MCF 10A (cell line): Measurements from ENCODE around the gene TOP3A. TPM values are rescaled to one million over a fixed set of nuclear protein-coding genes. Genes with fewer than 3 reads are reported as not detected.

Source experiments
- BruUV-seq: library from RNA; stranded (reverse); fragments of 400-500 nt; replicated peaks from 2 replicates; lab custom pipeline; 2021; lab: Mats Ljungman, UMichigan
- CTCF ChIA-PET: fragments of 300-600 bp; sonication (Branson Sonifier 250); formaldehyde crosslinking; extraction: SDS; loops from one replicate; lab custom pipeline; 2021; ENCODE audit warnings: antibody characterized with exemption, inconsistent platforms; lab: Yijun Ruan, JAX
- POLR2A ChIA-PET: fragments of 300-600, 350-650 bp; sonication (Branson Sonifier 250); formaldehyde crosslinking; extraction: SDS; loops from one replicate; lab custom pipeline; 2020; ENCODE audit warnings: antibody characterized with exemption, inconsistent platforms; lab: Yijun Ruan, JAX
- DNase-seq: peaks from one replicate; pipeline ENCODE4 v3.0.0-alpha.2; 2018; ENCODE audit not compliant: unreplicated experiment
- H3K27ac Mint-ChIP-seq: one replicate; pipeline ENCODE4 v1.8.0; 2022; ENCODE audit warnings: mild to moderate bottlenecking, low read depth, mixed read lengths; ENCODE audit not compliant: unreplicated experiment
- H3K27me3 Mint-ChIP-seq: one replicate; pipeline ENCODE4 v1.8.0; 2022; ENCODE audit warnings: mixed read lengths; ENCODE audit not compliant: insufficient read depth, unreplicated experiment
- H3K36me3 Mint-ChIP-seq: one replicate; pipeline ENCODE4 v1.8.0; 2022; ENCODE audit warnings: mild to moderate bottlenecking, moderate library complexity, mixed read lengths; ENCODE audit not compliant: insufficient read depth, unreplicated experiment
- H3K4me1 Mint-ChIP-seq: one replicate; pipeline ENCODE4 v1.8.0; 2022; ENCODE audit warnings: mixed read lengths; ENCODE audit not compliant: insufficient read depth, unreplicated experiment
- H3K4me3 Mint-ChIP-seq: one replicate; pipeline ENCODE4 v1.8.0; 2022; ENCODE audit warnings: mild to moderate bottlenecking, moderate library complexity, mixed read lengths; ENCODE audit not compliant: unreplicated experiment
- H3K9me3 Mint-ChIP-seq: one replicate; pipeline ENCODE4 v1.8.0; 2022; ENCODE audit warnings: mixed read lengths; ENCODE audit not compliant: unreplicated experiment
- CTCF ChIP-seq: fragments of 200-600 bp; IDR thresholded peaks from one replicate; pipeline ENCODE4 v1.8.0; 2022; ENCODE audit warnings: antibody characterized with exemption, mild to moderate bottlenecking; ENCODE audit not compliant: unreplicated experiment
- intact Hi-C: fragments of 100-400 bp; cut with micrococcal nuclease; formaldehyde crosslinking; loops from 2 replicates; pipeline ENCODE4 v1.14.1; 2022
- total RNA-seq: library from RNA; stranded (reverse); gene quantifications from 2 replicates; pipeline ENCODE4 v1.2.3, GENCODE V29; 2022

Gene TOP3A
- total RNA-seq, 1 experiment from 2014 or later: 32.5 TPM

GRCh38 chr17:18281788-18282187 lies 33.0 kb downstream of the TOP3A start:
- CTCF ChIA-PET: interaction anchor here (0.5 to 0.6 kb wide), 2 partner anchors 16 to 97 kb away, joined by 3 read pairs; no protein-coding TSS in a partner anchor
- TF ChIP-seq CTCF: no peak
- H3K36me3 Mint-ChIP-seq: peaks cover 86% of the 10 kb centered on the region
- H3K4me3 Mint-ChIP-seq: no peak overlapping the region
- no peak for DNase-seq
- H3K27me3 Mint-ChIP-seq: no peaks in the 10 kb centered on the region
- BruUV-seq: no TSS peak
- POLR2A ChIA-PET: interaction anchor here (1.2 kb wide), 2 partner anchors 29 to 31 kb away, joined by 3 to 5 read pairs; no protein-coding TSS in a partner anchor
- H3K4me1 Mint-ChIP-seq: no peaks in the 10 kb centered on the region
- H3K27ac Mint-ChIP-seq: no peak overlapping the region
- intact Hi-C loops: no loop called here
- H3K9me3 Mint-ChIP-seq: no peaks in the 10 kb centered on the region

- Mint-ChIP-seq H3K36me3 (peaks cover 86% of the 10 kb centered on the region), H3K9me3 (no peaks in the 10 kb centered on the region), H3K4me1 (no peaks in the 10 kb centered on the region), H3K4me3 (no peak overlapping the region), H3K27me3 (no peaks in the 10 kb centered on the region), H3K27ac (no peak overlapping the region)
- DNase-seq: no peak
- intact Hi-C loops: no loop called here
- no TSS peak for BruUV-seq
- ChIA-PET CTCF (interaction anchor here (0.7 kb wide), 1 partner anchor 20 kb away, joined by 4 read pairs; no protein-coding TSS in a partner anchor), POLR2A (no interaction called here)
- no peak for TF ChIP-seq CTCF
These were observed 33.9 kb downstream of the TOP3A start for GRCh38 chr17:18280766-18281371.

GRCh38 chr17:18280249-18280648 lies 34.5 kb downstream of the TOP3A start:
- Mint-ChIP-seq H3K27ac (no peak overlapping the region), H3K4me1 (no peaks in the 10 kb centered on the region), H3K4me3 (no peak overlapping the region), H3K27me3 (no peaks in the 10 kb centered on the region), H3K9me3 (no peaks in the 10 kb centered on the region), H3K36me3 (peaks cover 82% of the 10 kb centered on the region)
- no TSS peak for BruUV-seq
- ChIA-PET POLR2A (no interaction called here), CTCF (no interaction called here)
- no peak for TF ChIP-seq CTCF
- DNase-seq: no peak
- intact Hi-C loops: no loop called here

GRCh38 chr17:18278867-18279266 lies 35.9 kb downstream of the TOP3A start:
- Mint-ChIP-seq H3K9me3 (no peaks in the 10 kb centered on the region), H3K27ac (no peak overlapping the region), H3K4me1 (no peaks in the 10 kb centered on the region), H3K27me3 (no peaks in the 10 kb centered on the region), H3K4me3 (no peak overlapping the region), H3K36me3 (peaks cover 83% of the 10 kb centered on the region)
- intact Hi-C loops: no loop called here
- no peak for TF ChIP-seq CTCF
- BruUV-seq: no TSS peak
- CTCF ChIA-PET: interaction anchor here (1.1 kb wide), 1 partner anchor 30 kb away, joined by 3 read pairs; no protein-coding TSS in a partner anchor
- POLR2A ChIA-PET: no interaction called here
- DNase-seq: no peak
